ENCODE measurements around the gene SMIM35.

- no peak for TF ChIP-seq CTCF (IDR thresholded peaks at IDR 0.05; ENCODE audit: insufficient read depth, low read length, poor library complexity, severe bottlenecking)
- no peak for TF ChIP-seq EZH2phosphoT487 (conservative IDR thresholded peaks at IDR 0.05; ENCODE audit: low read length)
These were observed 107.8 kb downstream of the SMIM35 start for GRCh38 chr11:117978991-117979390.

Data from SU-DHL-6 (cell line).